AG08395 (cell line): Measurements from ENCODE around the gene PLA2G4E.
A peak's percentile ranks its signal among the peaks of the same experiment; 100 is the strongest.

Experiments
- DNase-seq: peaks from one replicate; pipeline ENCODE4 v3.0.0; 2012; ENCODE audit warnings: mixed read lengths, low spot score

PLA2G4E gene

GRCh38 chr15:41992803-41993190 is 28.0 kb downstream of the PLA2G4E start:
- DNase-seq: no peak

DNA sequence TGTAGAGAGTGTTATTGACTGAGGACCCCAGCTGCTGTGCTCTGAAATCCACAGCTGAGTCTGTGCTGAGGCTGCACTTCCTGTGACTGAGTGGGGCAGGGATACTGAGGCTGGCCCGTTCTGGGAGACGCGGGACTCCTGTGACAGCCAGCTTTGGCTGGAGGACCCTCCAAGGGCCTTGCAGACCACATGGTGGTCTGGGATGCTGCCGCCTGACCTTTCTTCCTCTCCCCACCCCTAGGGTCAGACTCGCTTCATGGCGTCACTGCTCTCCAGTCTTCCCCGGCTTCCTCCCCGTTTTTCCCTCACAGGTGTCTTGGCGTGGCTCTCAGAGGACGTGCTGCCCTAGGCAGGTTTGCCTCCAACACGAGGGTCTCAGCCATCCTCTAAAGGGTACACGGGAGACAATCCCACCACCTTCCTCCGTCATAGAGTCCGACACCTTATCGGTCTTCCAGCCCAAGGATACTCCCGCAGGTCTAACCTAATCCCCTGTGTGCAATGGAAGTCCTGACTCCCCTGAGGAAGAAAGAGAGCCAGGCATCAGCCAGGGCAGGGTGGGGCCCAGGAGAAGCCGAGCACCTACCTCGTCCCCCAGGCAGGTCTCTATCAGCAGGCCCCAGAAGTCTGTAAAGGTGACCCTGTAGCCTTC is 28.6 kb downstream of the PLA2G4E start:
- DNase-seq: no peak

DNA sequence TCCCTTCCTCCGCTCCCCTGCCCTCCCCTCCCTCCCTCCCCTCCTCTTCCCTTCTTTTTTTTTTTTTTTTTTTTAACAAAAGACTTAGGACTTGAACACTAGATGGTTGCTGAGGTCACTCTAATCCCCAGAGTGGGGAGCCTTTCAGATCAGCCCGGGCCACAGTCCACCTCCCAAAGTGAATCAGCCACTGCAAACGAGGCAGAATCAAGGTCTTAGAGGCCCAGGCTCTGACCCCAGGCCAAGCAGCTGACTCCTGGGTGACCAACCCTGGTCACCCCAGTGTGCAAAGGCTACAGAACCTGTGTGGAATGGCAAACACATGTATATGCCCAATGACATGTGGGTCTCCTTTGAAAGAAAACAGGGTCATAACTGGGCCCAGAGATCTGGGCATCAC is 30.2 kb downstream of the PLA2G4E start:
- DNase-seq: no peak

DNA sequence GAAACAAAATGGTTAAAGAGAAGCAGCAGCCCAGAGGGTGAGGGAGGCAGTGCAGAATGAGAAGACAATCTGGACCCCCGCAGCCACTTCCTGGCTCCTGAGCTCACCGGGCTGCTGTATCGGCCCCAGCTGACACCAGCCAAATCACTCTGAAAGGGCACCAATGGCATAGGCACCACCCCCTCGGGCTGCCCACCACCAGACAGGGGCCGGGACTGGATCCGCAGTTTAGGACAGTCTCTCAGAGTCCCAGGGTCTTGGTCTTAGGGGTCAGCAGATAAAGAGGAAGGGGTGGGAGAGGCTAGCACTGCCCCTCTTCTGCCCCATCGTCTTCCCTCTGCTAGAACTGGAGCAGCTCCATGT is 30.6 kb downstream of the PLA2G4E start:
- DNase-seq: no peak

DNA sequence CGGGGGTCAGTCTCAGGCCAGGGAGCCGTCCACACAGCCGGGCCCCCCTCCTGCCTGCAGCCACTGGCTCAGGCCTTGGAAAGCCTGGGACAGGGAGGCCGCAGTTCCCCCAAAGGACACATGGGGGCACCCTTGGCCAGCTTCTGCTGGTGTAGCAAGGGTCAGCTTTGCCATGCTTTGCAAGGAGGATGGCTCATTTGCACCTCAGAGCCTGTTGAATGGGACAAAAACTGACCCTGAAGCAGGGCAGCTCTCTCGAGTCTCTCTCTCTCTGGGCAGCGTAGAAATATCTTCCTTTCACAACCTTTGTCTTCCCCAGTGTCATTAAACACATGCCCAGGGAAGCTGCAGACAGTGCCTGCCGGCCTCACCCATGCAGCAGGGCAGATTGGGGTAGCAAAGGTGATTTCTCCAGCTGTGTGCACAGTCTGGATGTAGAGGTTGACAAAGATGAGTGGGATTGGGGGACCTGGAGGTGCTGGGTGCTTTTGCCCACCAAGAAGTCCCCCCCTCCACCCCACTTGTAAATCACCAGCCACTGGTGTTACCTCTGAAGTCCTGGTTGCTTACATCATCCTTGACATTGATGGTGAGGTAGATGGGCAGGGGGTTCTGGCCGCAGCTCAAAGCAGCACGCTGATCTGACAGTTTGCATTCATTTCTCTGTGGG is 31.1 kb downstream of the PLA2G4E start:
- peak; percentile 89 for DNase-seq

GRCh38 chr15:41988896-41989572 is 31.8 kb downstream of the PLA2G4E start:
- DNase-seq: no peak

- no peak for DNase-seq
Observed at GRCh38 chr15:41987925-41988275, 32.9 kb downstream of the PLA2G4E start.

GRCh38 chr15:41987246-41987924 is 33.5 kb downstream of the PLA2G4E start:
- no peak for DNase-seq

DNA sequence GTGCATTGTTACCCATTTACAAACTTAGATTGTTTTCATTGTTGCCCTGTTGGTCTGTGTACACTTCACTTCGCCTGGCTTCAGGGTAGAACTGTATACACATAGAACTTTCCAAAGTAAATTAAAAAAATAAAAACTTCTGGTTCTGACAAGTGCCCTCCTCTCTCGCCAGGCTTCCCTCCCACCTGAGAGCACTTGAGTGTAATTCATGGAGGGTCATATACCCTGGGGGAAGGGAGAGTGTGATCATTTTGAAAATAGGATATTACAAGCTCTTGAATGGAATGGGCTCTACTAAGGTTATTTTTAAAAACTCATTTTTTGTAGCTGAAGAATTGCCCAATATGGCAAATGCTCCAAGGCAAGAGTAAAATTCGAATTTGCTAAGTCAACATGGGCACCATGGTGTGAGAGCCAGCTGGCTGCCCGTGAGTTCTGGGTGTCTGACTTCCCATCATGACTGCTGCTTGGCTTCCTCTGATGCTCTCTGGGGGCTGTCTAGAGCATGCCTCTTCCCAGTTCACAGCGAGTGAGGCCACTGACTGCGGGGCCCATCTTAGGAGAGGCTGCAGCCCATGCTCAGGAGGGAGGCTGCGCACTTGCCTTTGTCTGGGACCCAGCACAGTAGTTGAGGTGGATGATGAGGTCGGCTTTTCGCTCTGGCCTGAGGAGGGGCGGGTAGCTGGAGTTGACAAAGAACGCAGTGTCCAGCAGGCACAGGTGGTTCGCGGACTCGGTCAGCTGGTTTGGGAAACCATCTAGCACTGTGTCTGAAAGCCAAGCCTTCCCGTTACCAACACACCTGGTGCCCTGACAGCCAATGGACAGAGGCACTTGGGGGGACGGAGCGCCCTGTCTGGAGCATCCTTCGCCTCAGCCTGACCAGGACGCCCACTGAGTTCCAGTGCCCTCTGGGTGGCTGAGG is 35.3 kb downstream of the PLA2G4E start:
- DNase-seq: no peak

DNA sequence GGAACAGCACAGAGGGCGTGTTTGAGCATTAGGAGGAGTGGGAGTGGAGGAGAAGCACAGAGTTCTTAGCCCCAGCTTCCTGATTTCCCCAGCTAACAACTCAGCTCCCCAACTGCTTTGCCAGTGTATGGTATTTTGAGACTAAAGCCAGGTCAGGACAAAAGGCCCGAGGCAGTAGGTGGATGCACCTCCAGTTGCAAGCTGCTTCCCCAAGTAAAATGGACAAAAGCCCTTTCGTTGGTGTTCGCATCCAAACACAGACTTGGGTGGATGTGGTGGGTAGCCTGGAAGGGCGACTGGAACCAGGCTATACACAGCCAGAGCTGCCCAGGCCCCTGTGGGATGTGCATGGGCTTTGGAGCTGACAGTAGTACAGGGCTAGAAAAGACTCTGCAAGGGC is 36.2 kb downstream of the PLA2G4E start:
- DNase-seq: no peak

DNA sequence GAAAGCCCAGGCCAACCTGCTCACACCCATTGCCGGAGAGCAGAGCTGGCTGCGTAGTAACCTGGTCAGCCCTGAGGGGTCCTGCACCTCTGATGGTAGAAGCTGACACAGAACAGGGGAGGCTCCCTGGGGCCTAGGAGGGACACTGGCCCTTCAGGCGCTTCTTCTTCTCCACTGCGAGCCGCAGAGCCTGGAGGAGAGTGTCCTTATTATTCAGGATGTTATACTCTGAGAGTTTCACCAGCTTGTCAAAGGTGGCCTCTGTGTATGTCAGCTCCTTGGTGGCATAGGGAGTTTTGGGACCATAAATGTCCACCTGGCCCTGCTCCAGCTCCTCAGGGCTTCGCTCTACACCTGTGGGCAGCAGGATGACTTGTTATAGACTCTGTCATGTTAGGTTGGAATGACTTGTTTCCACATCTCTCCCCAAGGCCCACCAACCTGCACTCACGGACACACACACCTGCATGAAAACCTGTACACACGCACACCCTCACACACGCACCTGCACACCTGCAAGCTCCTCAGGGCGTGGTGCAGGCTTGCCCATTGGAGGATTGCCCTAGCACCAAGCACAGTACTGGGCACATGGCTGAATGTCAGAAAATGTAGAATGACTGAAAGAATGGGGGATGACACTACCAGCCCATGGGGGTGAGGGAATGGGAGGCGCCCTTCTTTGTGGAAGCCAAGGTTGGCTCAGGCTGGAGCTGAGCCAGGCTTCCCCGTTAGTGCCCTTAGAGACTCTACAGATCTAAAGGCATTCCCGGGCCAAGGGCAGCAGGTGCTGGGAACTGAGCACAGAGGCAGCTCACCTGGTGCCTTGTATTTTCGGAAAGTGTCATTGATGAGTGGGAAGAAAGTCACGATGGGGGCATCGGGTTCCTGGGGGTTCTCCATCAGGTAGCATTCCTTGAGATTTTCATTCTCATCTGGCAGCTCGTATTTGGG is 36.9 kb downstream of the PLA2G4E start:
- no peak for DNase-seq

- DNase-seq: no peak
Observed at GRCh38 chr15:41983221-41983620, 37.6 kb downstream of the PLA2G4E start.

GRCh38 chr15:41982133-41982930 is 38.5 kb downstream of the PLA2G4E start:
- DNase-seq: no peak

GRCh38 chr15:41981371-41982132 is 39.3 kb downstream of the PLA2G4E start:
- DNase-seq: peak; percentile 51

GRCh38 chr15:41980654-41981323 is 40.1 kb downstream of the PLA2G4E start:
- DNase-seq: no peak

GRCh38 chr15:41979493-41980266 is 41.2 kb downstream of the PLA2G4E start:
- DNase-seq: no peak

DNA sequence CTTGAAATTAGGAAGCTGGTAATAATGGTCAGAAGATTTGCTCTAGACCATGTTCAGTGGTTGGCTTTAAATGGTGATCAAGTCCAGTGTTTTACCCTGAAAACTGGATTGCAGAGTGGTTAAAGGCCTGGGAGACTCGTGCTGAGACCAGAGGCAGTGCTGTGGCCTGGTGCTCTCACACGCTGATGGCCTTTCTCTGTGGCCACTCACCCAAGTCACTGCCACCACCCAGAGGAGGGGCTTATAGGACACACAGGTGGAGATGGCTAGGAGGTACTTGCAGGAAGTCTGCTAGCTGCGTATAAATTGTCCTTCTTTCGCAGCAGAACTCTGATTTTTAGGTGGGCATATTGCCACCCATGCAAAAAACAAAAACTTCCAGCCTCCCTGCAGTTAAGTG is 42.3 kb downstream of the PLA2G4E start:
- DNase-seq: no peak
